Daoy (cell line): ENCODE measurements around the gene SNTG2. TPM values are rescaled to one million over a fixed set of nuclear protein-coding genes. Genes with fewer than 3 reads are reported as not detected.

ENCODE experiments used
- DNase-seq: peaks from one replicate; pipeline ENCODE4 v3.0.0-alpha.2; 2015; ENCODE audit warnings: low read depth
- total RNA-seq: library from RNA; depleted of rRNA; stranded (reverse); fragments of >200 nt; shearing (Covaris generic); gene quantifications from 2 replicates; pipeline ENCODE4 v1.2.3, GENCODE V29; 2014

SNTG2 gene
- total RNA-seq, 1 experiment from 2014 or later = not detected

DNA sequence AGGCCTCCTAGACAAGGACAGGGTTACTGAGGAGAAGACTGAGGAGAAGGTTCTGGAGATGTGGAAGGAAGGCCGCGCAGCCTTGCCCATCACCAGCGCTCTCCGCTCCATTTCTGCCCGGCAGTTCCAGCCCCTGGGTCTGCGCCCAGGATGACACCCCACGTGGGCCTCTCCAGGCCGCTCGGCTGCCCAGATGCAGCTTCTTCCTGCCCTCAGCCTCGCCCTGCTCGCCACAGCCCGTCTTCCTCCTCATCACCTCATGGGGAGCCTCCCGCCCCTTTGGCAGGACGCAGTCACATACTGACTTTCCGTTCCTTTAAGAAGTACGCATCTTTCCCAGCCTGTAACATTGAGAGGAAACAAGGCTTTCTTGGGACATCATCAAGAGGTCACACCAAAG lies 37.1 kb downstream of the SNTG2 start:
- DNase-seq = no peak

DNA sequence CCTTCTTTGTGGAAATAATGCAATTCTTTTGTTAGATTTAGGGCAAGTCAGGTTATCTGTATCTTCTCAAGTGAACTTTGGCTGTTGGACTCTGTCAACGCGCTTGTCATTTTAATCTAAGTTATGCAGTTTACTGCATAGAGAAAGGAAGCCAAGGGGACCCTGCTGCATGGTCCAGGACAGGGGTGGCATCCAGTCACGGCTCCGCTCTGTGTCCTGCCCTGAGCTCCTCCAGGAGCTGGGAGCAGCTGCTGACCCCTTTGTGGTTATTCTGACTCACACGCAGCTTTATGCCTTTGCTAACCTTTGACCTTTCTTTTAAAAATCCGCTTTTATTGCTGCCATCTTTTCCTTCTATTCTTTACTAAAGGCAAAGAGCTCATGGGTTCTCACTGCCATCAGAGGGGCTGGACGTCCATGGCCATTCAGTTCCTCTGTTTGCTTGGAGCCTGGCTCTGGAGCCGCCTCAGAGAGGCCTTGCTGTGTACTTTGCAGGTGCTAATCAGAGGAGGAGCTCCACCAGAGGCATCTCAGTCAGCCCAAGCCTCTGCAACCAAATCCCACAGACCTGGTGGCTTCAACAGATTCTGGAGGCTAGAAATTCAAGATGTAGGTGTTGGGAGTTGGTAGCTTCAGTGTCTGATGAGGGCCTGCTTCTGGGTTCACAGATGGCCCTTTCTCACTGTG lies 39.3 kb downstream of the SNTG2 start:
- DNase-seq = no peak

DNA sequence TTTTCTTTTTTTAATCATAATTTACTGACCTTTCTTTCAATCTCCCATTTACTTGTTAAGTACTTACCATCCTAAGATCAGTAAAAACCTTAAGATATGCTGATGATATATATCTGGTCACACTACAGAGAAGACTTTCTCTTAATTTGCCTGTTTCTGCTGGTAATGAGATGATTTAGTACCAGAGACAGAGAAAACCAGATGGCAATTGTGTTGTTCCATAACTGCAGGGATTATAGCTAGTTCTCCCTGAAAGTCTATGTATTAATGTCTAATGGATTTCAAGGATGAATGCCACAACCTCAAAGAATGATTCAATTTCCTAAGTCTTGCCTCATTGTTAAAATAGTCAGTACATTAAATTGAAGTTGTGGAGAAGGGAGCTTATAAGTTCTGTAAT lies 40.3 kb downstream of the SNTG2 start:
- DNase-seq = no peak

DNA sequence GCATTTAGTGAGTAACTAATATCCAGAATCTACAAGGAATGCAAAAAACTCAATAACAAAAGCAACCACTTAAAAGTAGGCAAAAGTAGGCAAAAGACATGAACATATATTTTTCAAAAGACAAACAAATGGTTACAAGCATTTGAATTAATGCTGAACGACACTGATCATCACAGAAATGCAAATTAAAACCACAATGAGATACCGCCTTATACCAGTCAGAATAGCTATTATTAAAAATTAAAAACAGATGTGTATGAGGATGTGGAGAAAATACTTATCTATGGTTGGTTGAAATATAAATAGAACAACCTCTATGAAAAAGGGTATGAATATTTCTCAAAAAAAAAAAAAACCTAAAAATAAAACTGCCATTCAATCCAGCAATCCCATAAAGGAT lies 51.7 kb downstream of the SNTG2 start:
- no peak for DNase-seq

DNA sequence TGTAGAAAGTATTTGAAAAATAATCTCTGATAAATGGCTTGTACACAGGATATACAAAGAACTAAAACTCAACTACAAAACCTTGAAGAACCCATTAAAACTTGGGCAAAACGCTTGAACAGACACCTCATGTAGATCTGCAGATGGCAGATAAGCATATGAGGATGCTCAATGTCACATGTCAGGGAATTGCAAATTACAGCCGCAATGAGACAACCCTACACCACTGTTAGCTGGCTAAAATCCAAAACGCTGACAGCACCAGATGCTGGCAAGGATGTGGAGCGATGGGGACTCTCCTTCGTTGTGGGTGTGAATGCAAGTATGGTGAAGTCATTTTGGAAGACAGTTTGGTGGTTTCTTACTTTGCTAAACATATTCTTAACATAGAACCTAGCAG lies 53.7 kb downstream of the SNTG2 start:
- DNase-seq = peak; percentile 43

DNA sequence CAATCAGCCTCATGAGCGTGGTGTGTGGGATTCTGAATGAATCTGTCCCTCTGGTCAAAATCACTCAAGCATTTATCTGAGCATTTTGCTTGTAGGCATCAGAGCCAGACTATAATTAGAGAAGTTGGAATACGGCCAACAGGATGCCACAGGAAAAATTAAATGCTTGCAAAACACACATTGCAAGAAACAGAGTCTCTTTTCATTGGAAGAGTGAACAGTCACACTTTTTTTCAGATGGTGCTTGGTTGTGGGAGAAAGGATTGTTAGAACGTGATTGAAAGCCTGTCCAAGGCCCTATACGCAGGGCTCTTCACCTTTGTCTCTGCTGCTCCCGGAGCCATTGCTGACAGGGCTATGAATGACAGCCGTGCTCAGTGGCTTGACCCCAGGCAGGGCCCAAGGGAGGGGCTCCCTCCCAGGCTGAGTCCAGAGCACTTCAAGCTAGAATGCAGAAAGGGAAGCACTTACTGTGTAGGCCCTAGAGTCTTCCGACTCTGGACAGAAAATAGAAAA lies 59.8 kb downstream of the SNTG2 start:
- peak; percentile 28 for DNase-seq

DNA sequence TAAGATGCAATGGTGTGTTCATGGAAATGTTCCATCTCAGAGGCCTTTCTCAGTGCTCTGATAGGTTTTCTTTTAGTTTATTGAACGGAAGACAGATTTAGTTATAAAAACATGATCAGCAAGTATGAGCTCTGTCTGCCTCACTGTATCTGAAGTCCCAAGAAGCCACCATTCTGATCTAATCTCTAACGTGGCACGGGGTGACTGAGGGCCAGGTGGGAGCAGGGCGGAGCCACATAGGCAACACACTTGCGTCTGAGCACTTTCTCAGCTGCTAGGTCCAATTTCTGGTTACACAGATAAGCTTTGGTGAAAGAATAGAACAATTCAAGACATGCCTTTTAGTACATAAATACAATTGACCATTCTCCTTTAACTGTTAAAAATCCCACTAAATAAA lies 60.4 kb downstream of the SNTG2 start:
- DNase-seq = no peak

DNA sequence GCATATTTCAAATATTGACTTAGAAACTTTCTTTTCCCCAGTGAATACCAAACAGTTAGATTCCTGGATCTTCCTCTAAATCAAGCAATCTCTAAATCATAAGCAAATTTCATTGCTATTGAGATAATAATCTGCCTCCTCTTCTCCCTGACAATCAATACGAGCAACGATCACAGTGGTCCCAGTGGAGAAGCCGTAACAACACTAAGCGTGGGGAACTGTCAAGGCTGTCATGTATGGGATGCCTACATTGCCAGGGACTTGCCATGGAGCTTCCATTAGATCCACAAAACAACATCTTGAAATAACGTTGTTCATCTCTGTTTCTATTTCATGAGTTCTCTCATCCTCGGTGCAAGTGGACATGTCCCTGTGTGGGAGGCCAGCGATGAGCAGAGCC lies 61.3 kb downstream of the SNTG2 start:
- no peak for DNase-seq

DNA sequence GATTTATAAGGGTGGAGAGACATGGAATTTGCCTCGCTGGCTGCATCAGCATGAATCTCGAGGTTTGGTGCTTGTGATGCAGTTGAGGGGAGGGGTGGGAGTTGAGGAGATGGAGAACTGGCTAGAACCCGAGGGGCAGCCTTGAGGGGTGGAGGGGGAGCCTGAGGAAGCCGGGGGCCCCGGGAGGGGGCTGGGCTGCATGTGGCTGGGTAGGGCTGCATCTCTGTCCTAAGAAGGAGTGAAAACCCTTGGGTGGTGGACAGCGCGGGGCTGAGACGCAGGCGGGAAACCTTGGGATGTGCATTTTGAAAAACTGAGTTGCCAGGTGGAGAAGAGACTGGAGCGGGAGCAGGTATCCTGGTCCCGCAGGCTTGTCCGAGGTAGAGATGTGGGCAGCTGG lies 64.2 kb downstream of the SNTG2 start:
- DNase-seq = no peak

DNA sequence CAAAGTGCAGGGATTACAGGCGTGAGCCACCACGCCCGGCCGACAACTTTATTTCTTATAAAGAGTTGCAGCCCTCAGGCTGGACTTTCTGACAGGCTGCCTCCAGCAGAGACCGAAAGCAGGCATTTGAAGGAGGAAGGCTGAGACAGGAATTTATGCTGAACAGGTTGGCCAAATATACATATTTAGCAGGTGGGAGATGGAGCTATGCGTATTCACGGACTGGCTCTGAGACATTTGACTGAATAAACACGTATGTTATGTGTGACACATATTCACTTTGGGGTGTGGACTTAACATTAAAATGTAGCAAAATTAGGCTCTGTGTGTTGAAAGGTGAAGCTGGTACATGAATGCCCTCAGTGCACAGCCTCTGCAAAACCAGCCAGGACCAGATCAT lies 65.9 kb downstream of the SNTG2 start:
- no peak for DNase-seq

DNA sequence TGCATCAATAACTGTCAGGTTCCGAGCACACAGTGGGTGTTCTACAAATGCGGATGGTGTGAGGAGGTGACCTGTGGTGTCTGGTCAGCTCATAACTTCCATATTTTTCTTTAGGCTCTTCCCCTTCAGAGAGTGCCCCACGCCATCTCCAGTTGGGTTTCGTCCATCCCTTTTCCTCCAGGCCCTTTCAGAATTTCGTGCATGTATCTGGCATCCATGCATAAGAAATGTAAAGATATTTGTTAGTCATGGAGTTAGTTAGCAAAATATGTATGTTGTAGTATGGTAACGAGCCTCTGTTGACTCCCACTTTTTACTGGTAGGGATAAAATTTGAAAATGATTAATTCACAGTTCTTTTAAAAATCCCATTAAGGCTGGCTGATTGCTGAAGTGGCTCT lies 67.2 kb downstream of the SNTG2 start:
- no peak for DNase-seq

DNA sequence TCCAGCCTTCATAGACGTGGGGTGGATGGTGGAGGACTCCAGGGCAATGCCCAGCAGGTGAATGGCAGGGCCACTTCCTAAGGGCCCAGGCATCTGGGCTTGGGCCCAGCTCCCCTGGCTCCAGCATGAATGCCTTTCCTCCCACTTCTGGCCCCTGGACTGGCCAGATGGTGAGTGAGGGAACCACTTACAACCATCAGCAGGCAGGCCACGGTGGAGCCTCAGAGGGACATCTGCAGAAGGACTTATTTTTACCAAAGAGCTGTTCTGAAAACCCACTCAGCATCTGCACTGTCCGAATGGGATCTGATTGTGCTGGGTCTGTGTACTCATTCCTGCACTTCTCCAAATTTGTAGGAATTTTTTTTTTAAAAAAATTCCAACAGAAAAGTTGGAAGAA lies 69.6 kb downstream of the SNTG2 start:
- no peak for DNase-seq

DNA sequence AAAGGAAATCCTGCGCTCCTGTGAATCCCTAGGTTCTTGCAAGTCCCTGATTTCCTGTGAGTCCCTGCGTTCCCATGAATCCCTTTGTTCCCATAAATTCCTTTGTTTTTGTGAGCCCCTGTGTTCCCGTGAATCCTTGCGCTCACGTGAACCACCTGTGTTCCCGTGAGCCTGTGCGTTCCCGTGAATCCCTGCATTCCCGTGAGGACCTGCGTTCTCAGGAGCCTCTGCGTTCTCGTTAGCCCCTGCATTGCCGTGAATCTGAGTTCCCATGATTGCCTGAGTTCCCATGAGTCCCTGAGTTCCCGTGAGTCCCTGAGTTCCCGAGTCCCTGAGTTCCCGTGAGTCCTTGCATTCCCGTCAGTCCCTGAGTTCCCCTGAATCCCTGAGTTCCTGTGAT lies 71.5 kb downstream of the SNTG2 start:
- DNase-seq = no peak

DNA sequence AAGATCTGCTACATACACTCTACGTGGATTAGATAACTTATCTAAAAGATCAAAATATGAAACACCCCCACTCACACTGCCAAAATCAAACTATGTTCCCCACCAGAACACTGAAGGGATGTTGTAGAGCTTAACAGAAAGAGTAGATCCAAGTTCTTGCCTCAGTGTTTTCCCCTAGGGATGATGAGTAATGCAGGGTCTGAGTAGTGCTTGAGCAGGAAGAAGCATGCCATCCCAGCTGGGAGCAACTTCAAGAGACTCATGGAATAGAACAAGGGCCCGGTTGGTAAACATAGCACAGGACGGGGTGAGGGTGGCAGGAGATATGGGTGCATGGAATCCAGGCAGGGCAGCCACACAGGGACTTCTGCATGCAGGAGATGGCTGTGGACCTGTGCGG lies 74.3 kb downstream of the SNTG2 start:
- peak; percentile 29 for DNase-seq

DNA sequence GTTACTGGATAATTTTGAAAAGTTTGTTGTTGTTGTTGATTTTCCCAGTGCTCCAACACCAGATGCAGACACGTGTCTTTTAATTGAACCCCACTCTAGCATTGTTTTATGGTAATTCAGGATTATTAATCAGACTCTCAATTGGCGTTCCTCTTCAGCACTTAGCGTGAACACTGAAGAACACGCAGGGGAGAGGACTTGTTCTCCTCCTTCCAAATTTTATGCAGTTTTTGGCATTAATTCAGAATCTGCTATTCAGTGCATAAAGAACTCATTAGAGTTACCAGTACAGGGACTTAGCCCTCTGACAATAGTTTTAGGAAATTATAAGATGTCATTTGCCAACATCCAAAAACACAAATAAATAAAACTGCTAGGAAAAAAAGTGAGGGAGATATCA lies 75.5 kb downstream of the SNTG2 start:
- DNase-seq = no peak

DNA sequence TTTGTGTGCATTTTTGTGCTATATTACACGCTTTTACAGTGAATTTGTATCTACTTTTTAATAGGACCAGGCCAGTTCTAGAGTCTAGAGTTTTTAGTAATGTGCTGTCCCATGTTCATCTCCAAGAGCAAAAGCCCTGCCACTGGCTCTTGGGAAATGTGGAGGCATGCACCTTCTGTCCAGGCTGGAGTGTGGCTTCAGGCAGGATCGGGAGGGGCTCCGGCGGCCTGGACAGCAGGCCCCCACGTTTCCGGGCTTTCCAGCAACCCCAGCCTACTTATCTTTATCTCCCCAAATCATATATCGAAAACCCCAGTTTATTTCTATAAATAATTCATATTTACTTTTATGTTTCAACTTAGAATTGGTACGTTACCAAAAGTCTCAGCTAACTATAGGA lies 78.2 kb downstream of the SNTG2 start:
- DNase-seq = no peak

DNA sequence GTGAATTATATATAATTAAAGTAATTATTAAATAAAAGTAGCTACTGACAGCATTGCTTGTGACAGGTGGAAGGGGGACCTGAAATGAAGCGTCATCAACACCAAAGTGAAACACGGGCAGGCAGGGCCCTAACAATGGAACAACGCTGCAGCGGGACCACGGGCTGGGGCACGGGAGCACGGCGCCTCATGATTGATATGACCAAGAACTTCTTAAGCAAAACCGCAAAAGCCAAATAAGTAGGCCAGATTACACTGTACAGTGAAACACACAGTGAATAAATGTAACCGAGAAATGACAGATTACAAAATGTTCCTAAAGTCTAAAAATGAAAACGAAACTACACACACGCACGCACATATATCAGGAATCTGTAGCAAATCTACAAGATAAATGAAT lies 81.4 kb downstream of the SNTG2 start:
- DNase-seq = peak; percentile 51

DNA sequence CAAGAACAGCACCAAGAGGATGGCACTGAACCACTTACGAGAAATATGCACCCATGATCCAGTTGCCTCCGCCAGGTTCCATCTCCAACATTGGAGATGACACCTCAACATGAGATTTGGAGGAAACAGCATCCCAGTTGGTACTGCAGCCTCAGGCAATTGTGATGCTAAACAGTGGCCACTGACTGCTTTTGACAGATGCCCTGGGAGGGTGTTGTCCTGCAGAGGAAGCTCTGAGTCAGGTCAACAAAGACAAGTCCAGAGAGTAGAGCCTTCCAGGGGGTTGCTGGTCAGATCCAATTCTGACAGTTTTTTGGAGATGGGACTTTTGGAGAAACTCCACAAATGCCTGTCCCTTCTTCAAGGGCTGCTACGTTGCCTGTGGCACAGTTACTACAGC lies 82.4 kb downstream of the SNTG2 start:
- no peak for DNase-seq

DNA sequence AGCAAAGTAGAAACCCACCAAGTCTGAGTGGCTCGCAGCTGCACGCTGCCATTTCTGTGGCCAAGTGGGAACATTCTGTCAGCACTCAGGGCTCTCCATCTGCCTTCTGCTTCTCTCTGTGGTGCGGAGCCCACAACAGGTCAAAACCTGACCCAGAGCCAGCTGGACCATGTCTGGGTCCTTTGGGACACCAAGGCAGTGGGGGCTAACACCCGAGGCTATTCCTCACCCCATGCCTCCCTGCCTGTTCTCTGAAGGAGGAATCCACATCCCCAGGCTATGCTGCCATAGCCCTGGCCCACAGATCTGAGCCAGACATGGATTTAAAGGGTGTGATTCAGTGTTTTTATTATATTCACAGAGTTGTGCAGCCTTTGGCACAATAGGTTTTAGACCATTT lies 86.4 kb downstream of the SNTG2 start:
- DNase-seq = no peak

DNA sequence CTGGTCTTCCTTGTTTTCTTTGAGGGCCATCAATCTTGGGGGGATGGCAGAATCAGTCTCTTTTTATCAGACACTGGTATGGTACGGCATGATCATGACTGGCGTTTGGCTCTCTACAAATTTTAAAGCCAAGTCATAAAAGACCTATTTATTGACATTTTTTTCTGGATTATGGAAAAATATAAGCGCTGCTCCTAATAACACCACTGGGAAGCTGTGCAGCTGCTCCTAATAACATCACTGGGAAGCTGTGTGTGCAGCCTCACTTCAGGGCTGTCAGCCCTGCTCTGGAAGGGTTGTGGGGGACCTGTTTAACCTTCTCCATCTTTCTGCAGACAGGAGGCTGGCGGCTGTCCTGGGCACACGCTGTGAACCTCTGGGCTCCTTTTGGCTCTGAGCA lies 88.9 kb downstream of the SNTG2 start:
- no peak for DNase-seq

DNA sequence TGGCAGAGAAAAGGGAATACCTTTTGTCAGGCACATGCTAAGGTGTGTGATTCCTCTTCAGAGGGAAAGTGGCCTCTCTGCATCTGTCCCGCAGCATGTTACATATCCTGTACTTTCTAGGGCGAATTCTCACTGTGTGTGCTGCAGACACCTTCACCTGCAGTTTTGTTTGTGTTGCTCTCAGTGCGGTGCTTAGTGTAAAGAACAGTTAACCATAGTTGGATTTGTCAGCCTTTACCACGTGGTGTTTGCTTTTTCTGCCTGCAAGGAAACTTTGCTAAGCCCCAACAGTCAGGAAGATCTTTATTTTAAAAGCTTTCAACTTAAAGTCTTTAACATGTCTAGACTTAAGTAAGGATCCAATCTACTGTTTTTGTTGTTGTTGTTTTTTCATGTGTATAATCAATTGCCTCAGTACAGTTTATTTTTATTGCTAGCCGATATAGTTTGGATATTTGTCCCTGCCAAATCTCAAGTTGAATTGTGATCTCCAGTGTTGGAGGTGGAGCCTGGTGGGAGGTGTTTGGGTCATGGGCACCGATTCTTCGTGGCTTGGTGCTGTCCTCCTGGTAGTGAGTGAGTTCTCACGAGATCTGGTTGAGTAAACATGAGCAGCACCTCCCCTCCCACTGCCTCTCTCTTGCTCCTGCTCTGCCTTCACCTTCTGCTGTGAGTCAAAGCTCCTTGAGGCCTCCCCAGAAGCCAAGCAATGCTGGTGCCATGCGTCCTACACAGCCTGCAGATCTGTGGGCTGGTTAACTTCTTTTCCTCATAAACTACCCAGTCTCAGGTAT lies 90.6 kb downstream of the SNTG2 start:
- no peak for DNase-seq

DNA sequence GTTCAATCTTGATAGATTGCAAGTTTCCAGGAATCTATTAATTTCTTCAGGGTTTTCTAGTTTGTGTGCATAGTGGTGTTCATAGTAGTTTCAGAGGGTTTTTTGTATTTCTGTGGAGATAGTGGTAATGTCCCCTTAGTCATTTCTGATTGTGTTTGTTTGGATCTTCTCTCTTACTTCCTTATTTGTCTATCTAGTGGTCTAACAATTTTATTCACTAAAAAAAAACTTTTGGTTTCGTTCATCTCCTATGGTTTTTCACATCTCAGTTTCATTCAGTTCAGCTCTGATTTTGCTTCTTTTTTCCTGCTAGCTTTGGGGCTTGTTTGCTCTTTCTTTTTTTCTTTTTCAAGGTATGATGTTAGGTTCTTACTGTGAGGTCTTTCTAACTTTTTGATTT lies 94.5 kb downstream of the SNTG2 start:
- DNase-seq = no peak

DNA sequence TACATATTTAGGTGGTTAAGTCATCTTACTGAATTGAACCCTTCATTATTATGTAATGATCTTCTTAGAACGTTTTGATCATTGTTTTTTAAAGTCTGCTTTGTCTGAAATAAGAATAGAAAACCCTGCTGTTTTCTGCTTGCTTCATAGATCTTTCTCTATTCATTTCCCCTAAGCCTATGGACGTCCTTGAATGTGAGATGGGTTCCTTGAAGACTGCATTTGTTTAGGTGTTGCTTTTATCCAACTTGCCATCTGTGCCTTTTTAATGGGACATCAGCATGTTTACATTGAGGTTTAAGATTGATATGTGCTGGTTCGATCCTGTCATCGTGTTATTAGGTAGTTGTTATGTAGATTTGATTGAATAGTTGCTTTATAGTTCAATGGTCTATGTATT lies 95.4 kb downstream of the SNTG2 start:
- DNase-seq = no peak
